Upper lobe of right lung (tissue), 1 donor: ENCODE data around the gene TMBIM6. TPM values are rescaled to one million over a fixed set of nuclear protein-coding genes. Genes with fewer than 3 reads are reported as not detected.
"Not testable (repeated sequence)": the region's sequence is repeated elsewhere in the genome, so short reads cannot be mapped to it uniquely, and the experiment has no call there.

Experiments used
- ATAC-seq: fragments of 200-7000 bp; cut with Tn5 transposase; one replicate; pipeline ENCODE4 v1.9.1; 2020; ENCODE audit warnings: mild to moderate bottlenecking, moderate library complexity
- DNase-seq: peaks from one replicate; pipeline ENCODE4 v3.0.0-alpha.2; 2020
- H3K27ac ChIP-seq: fragments of 200-600 bp; one replicate; pipeline ENCODE4 v1.8.0; 2022
- H3K27me3 ChIP-seq: fragments of 200-600 bp; one replicate; pipeline ENCODE4 v1.8.0; 2022; ENCODE audit warnings: mild to moderate bottlenecking
- H3K36me3 ChIP-seq: fragments of 200-600 bp; one replicate; pipeline ENCODE4 v1.8.0; 2022
- H3K4me1 ChIP-seq: fragments of 200-600 bp; one replicate; pipeline ENCODE4 v1.8.0; 2022
- H3K4me3 ChIP-seq: fragments of 200-600 bp; one replicate; pipeline ENCODE4 v1.8.0; 2022; ENCODE audit warnings: mild to moderate bottlenecking
- H3K9me3 ChIP-seq: fragments of 200-600 bp; one replicate; pipeline ENCODE4 v1.8.0; 2022
- intact Hi-C: fragments of 100-400 bp; cut with DNase I; formaldehyde crosslinking; loops from one replicate; pipeline ENCODE4 v1.11.0; 2022
- total RNA-seq: library from RNA; stranded (reverse); fragmentation: NEBNext Ultra II Directional; extraction: Animal tissue kit (Norgen Biotek cat#: 25700); gene quantifications from one replicate; pipeline ENCODE4 v1.2.1, GENCODE V29; 2021
- TF ChIP-seq, protein P1 (sequence below): fragments of 200-600 bp; IDR thresholded peaks from one replicate; pipeline ENCODE4 v1.8.0; 2022; ENCODE audit warnings: antibody characterized with exemption
- donor health status: DM: no; HTN: yes; CAD: no; lungs with severe emphysema.

TMBIM6 gene
- total RNA-seq, 1 donor from 2014 or later = 654 TPM

DNA sequence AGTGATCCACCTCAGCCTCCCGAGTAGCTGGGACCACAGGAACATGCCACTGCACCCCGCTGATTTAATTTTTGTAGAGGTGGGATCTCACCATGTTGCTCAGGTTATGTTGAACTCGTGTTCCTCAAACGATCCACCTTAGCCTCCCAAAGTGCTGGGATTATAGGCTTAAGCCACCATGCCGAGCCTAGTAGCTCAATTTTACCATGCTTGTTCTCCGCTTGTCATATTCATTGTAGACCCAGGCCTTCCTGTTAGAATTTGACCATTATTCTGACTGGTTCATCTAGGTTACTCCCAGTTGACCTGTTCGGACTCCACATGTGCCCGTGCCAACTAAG is 24.7 kb downstream of the TMBIM6 start:
- Histone ChIP-seq H3K27me3 (no peaks in the 10 kb centered on the region), H3K9me3 (no peaks in the 10 kb centered on the region), H3K27ac (no peak overlapping the region), H3K36me3 (peaks cover 42% of the 10 kb centered on the region), H3K4me3 (no peak overlapping the region), H3K4me1 (peaks cover 10% of the 10 kb centered on the region)
- intact Hi-C loops = no loop called here
- ATAC-seq (no peak), DNase-seq (no peak)
- TF ChIP-seq, protein P1, sequence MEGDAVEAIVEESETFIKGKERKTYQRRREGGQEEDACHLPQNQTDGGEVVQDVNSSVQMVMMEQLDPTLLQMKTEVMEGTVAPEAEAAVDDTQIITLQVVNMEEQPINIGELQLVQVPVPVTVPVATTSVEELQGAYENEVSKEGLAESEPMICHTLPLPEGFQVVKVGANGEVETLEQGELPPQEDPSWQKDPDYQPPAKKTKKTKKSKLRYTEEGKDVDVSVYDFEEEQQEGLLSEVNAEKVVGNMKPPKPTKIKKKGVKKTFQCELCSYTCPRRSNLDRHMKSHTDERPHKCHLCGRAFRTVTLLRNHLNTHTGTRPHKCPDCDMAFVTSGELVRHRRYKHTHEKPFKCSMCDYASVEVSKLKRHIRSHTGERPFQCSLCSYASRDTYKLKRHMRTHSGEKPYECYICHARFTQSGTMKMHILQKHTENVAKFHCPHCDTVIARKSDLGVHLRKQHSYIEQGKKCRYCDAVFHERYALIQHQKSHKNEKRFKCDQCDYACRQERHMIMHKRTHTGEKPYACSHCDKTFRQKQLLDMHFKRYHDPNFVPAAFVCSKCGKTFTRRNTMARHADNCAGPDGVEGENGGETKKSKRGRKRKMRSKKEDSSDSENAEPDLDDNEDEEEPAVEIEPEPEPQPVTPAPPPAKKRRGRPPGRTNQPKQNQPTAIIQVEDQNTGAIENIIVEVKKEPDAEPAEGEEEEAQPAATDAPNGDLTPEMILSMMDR = no peak

DNA sequence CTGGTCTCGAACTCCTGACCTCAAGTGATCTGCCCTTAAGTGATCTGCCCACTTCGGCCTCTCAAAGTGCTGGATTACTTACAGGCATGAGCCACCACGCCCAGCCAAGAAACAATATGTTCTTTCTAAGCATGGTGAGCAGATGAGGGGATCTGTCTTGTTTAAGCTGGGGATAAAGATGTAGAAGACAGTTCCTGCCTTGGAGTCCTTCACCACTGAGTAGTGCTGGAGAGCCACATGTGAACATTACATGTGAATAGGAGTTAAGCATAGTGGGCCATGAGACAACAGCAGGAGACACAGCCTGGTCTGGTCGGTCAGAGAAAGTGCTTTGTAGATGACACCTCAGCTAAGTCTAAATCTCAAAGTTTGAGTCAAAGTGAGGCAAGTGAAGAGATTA is 26.0 kb downstream of the TMBIM6 start:
- DNase-seq = no peak
- TF ChIP-seq, protein P1 = no peak
- Histone ChIP-seq H3K36me3 (peaks cover 29% of the 10 kb centered on the region), H3K9me3 (no peaks in the 10 kb centered on the region), H3K27me3 (no peaks in the 10 kb centered on the region), H3K4me1 (peaks cover 9% of the 10 kb centered on the region), H3K4me3 (no peak overlapping the region), H3K27ac (no peak overlapping the region)
- ATAC-seq = no peak
- intact Hi-C loops = no loop called here

DNA sequence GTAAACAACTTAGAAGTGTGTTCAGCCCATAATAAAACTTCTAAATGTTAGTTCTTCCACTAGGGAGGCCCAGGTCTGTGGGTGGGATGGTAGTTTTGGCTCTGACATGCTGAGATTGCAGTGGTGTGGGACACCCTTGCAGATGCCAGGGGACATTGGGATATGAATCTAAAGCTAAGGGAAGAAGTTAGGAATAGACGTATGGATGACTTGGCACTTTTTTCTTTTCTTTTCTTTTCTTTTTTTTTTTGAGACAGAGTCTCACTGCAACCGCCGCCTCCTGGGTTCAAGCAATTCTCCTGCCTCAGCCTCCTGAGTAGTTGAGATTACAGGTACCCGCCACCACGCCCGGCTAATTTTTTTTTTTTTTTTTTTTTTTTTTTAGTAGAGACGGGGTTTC is 31.7 kb downstream of the TMBIM6 start:
- H3K27me3 ChIP-seq, H3K27ac ChIP-seq, H3K9me3 ChIP-seq, H3K36me3 ChIP-seq, ATAC-seq, H3K4me1 ChIP-seq, H3K4me3 ChIP-seq, intact Hi-C loops, DNase-seq: not testable (repeated sequence)

DNA sequence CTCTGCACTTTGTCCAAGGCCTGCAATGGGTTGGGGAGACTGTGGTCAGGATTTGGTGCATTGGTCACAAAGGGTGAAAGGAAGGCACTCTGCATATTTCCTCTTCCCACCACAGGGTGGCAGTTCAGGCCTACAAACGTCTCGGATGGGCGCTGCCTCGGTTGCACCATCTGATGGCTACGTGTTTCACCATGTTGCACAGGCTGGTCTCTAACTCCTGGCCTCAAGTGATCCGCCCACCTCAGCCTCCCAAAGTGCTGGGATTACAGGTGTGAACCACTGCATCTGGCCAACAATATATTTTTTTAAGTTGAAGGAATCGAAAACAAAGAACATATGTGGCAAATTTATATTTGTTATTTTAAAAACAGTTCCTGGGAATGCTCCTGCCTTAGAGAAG is 35.1 kb downstream of the TMBIM6 start:
- TF ChIP-seq, protein P1 = peak; percentile 80
- Histone ChIP-seq H3K36me3 (no peaks in the 10 kb centered on the region), H3K9me3 (no peaks in the 10 kb centered on the region), H3K4me1 (peaks cover 6% of the 10 kb centered on the region), H3K27me3 (no peaks in the 10 kb centered on the region), H3K27ac (no peak overlapping the region), H3K4me3 (no peak overlapping the region)
- intact Hi-C loops = loop anchor here (5.0 kb wide), 1 partner anchor 66 kb away; the partner anchor contains the start of gene BCDIN3D
- DNase-seq = peak; percentile 78
- ATAC-seq = peak; percentile 95

DNA sequence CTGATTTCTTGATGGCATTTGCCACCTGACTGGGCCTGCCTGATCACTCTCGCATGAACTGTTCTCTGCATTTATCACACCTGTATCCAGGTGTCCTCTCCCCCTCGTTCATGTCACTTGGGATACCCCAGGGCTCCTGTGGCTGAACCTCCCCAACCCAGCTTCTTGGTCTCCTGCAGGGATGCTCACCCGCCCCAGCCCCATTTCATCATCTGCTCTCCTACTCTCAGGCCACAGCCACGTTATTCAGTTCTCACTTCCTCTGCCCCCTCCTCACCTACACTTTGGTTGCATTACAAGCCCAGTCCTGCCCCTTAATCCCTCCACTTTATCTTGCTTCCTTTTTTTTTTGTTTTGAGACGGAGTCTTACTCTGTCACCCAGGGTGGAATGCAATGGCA is 35.5 kb downstream of the TMBIM6 start:
- no peak for ATAC-seq
- Histone ChIP-seq H3K4me3 (no peak overlapping the region), H3K9me3 (no peaks in the 10 kb centered on the region), H3K36me3 (no peaks in the 10 kb centered on the region), H3K27ac (no peak overlapping the region), H3K4me1 (peaks cover 6% of the 10 kb centered on the region), H3K27me3 (no peaks in the 10 kb centered on the region)
- TF ChIP-seq, protein P1 = no peak
- DNase-seq = no peak
- intact Hi-C loops = loop anchor here (5.0 kb wide), 1 partner anchor 65 kb away; the partner anchor contains the start of gene BCDIN3D

DNA sequence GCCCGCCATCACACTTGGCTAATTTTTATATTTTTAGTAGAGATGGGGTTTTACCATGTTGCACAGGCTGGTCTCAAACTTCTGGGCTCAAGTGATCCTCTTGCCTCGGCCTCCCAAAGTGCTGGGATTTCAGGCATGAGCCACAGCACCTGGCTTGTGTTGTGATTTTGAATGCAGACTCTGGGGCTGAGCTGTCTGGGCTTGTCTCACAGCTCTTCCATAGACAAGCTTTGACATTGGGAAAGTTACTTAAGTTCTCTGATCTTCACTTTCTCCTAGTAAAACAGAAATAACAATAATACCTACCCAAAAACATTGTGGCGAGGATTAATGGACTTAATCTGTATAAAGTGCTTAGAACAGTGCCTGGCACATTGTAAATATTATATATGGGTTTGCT is 36.0 kb downstream of the TMBIM6 start:
- TF ChIP-seq, protein P1 = no peak
- Histone ChIP-seq H3K27ac (no peak overlapping the region), H3K27me3 (no peaks in the 10 kb centered on the region), H3K4me3 (no peak overlapping the region), H3K9me3 (no peaks in the 10 kb centered on the region), H3K36me3 (no peaks in the 10 kb centered on the region), H3K4me1 (peaks cover 6% of the 10 kb centered on the region)
- intact Hi-C loops = loop anchor here (5.0 kb wide), 1 partner anchor 65 kb away; the partner anchor contains the start of gene BCDIN3D
- DNase-seq = no peak
- no peak for ATAC-seq
